ENCODE measurements around the gene NABP1. TPM values are rescaled to one million over a fixed set of nuclear protein-coding genes. Genes with fewer than 3 reads are reported as not detected.

NABP1 gene
- total RNA-seq, 2 experiments from 2014 or later = 16.7 to 42.5 TPM

- Histone ChIP-seq H3K4me3 (ENCODE audit: low read depth, low read length, poor library complexity, severe bottlenecking) (no peak overlapping the region), H4K20me1 (ENCODE audit: insufficient read depth, low read length) (no peaks in the 10 kb centered on the region), H3K9me3 (ENCODE audit: low read length) (no peaks in the 10 kb centered on the region), H3K4me1 (ENCODE audit: insufficient read depth, low read length, poor library complexity, severe bottlenecking) (no peaks in the 10 kb centered on the region), H3K27ac (ENCODE audit: low read depth, low read length, poor library complexity, severe bottlenecking) (no peak overlapping the region), H3K79me2 (ENCODE audit: insufficient read depth, low read depth, low read length) (no peaks in the 10 kb centered on the region), H3K36me3 (ENCODE audit: insufficient read depth, low read length) (no peaks in the 10 kb centered on the region), H2AFZ (ENCODE audit: low read length) (no peak overlapping the region), H3K9me2 (ENCODE audit: insufficient read depth, low read length) (no peaks in the 10 kb centered on the region), H3K4me2 (ENCODE audit: low read length) (no peak overlapping the region)
- DNase-seq (ENCODE audit: low spot score) = no peak
- ChIA-PET CTCF (ENCODE audit: unreplicated experiment) (no interaction called here), POLR2A (interaction anchor here (0.5 to 1.0 kb wide), 2 partner anchors 18 to 25 kb away, joined by 3 read pairs; no protein-coding TSS in a partner anchor)
- no peak for TF ChIP-seq EZH2phosphoT487 (IDR thresholded peaks at IDR 0.05; ENCODE audit: borderline replicate concordance, low read depth, low read length)
- TF ChIP-seq CTCF (conservative IDR thresholded peaks at IDR 0.05; ENCODE audit: low read length) = no peak
- intact Hi-C loops (cut with micrococcal nuclease; ENCODE audit: unreplicated experiment) = no loop called here
- BruUV-seq (replicated peaks) = no TSS peak
Observed at GRCh38 chr2:191646163-191646902, 31.6 kb upstream of the NABP1 start.

- no TSS peak for BruUV-seq (replicated peaks)
Observed at GRCh38 chr2:191649519-191649918, 28.4 kb upstream of the NABP1 start.

More at GRCh38 chr2:191649519-191649918, 28.4 kb upstream of the NABP1 start:
- Histone ChIP-seq H3K4me1 (ENCODE audit: insufficient read depth, low read length, poor library complexity, severe bottlenecking) (no peaks in the 10 kb centered on the region), H3K36me3 (ENCODE audit: insufficient read depth, low read length) (no peaks in the 10 kb centered on the region), H3K79me2 (ENCODE audit: insufficient read depth, low read depth, low read length) (no peaks in the 10 kb centered on the region), H3K9me2 (ENCODE audit: insufficient read depth, low read length) (no peaks in the 10 kb centered on the region), H3K4me3 (ENCODE audit: low read depth, low read length, poor library complexity, severe bottlenecking) (no peak overlapping the region), H4K20me1 (ENCODE audit: insufficient read depth, low read length) (no peaks in the 10 kb centered on the region), H3K27ac (ENCODE audit: low read depth, low read length, poor library complexity, severe bottlenecking) (no peak overlapping the region), H3K9me3 (ENCODE audit: low read length) (no peaks in the 10 kb centered on the region), H2AFZ (ENCODE audit: low read length) (no peak overlapping the region), H3K4me2 (ENCODE audit: low read length) (no peak overlapping the region)
- ChIA-PET CTCF (ENCODE audit: unreplicated experiment) (no interaction called here), POLR2A (interaction anchor here (0.6 kb wide), 1 partner anchor 11 kb away, joined by 3 read pairs; no protein-coding TSS in a partner anchor)
- intact Hi-C loops (cut with micrococcal nuclease; ENCODE audit: unreplicated experiment) = no loop called here
- no peak for DNase-seq (ENCODE audit: low spot score)
- TF ChIP-seq EZH2phosphoT487 (IDR thresholded peaks at IDR 0.05; ENCODE audit: borderline replicate concordance, low read depth, low read length) = no peak
- no peak for TF ChIP-seq CTCF (conservative IDR thresholded peaks at IDR 0.05; ENCODE audit: low read length)
